OCI-LY1 (cell line): Measurements from ENCODE around the gene RXFP2.

Source experiments
- CTCF ChIP-seq: fragments of 200-600 bp; sonication (generic), shearing (Covaris generic); IDR thresholded peaks from 2 replicates; pipeline ENCODE4 v1.5.1; 2017; ENCODE audit warnings: mild to moderate bottlenecking, antibody characterized with exemption, low read length, moderate library complexity, mixed read lengths
- EZH2 ChIP-seq: fragments of 200-600 bp; sonication (generic), shearing (Covaris generic); IDR thresholded peaks from 2 replicates; pipeline ENCODE4 v1.8.0; 2017; ENCODE audit warnings: borderline replicate concordance, mixed run types, mild to moderate bottlenecking, antibody characterized with exemption, low read length, moderate library complexity, mixed read lengths

GRCh38 chr13:31747966-31748365, 8.6 kb downstream of the RXFP2 start:
- TF ChIP-seq CTCF (no peak), EZH2 (no peak)
